Astrocyte (in vitro differentiated cells and primary cell): Measurements from ENCODE around the gene FGGY. TPM values are rescaled to one million over a fixed set of nuclear protein-coding genes. Genes with fewer than 3 reads are reported as not detected.

Source experiments
- DNase-seq: peaks from one replicate; pipeline ENCODE4 v3.0.0-alpha.2; 2010; ENCODE audit warnings: low read depth
- FAIRE-seq: peaks from 2 replicates; lab custom pipeline; 2011; peaks lifted over from hg19 to GRCh38; lab: Jason Lieb, UNC
- H2AFZ ChIP-seq: 2 replicates; pipeline ENCODE4 v1.6.0; 2012; ENCODE audit warnings: low read depth, low read length, inconsistent platforms
- H3K27ac ChIP-seq: 2 replicates; pipeline ENCODE4 v1.5.1; 2011; ENCODE audit warnings: low read depth, low read length, inconsistent platforms
- H3K27me3 ChIP-seq: 2 replicates; pipeline ENCODE4 v1.6.0; 2011; ENCODE audit warnings: low read length, inconsistent platforms; ENCODE audit not compliant: insufficient read depth
- H3K36me3 ChIP-seq: 2 replicates; pipeline ENCODE4 v1.5.1; 2011; ENCODE audit warnings: low read length, inconsistent platforms; ENCODE audit not compliant: insufficient read depth
- H3K4me1 ChIP-seq: 2 replicates; pipeline ENCODE4 v1.5.1; 2011; ENCODE audit warnings: low read length, inconsistent platforms; ENCODE audit not compliant: insufficient read depth
- H3K4me2 ChIP-seq: 2 replicates; pipeline ENCODE4 v1.6.0; 2012; ENCODE audit warnings: low read length, inconsistent platforms
- H3K4me3 ChIP-seq: 2 replicates; pipeline ENCODE4 v1.5.1; 2011; ENCODE audit warnings: low read depth, mild to moderate bottlenecking, low read length, inconsistent platforms; ENCODE audit not compliant: insufficient read depth
- H3K79me2 ChIP-seq: 2 replicates; pipeline ENCODE4 v1.6.0; 2012; ENCODE audit warnings: mild to moderate bottlenecking, low read length, inconsistent platforms; ENCODE audit not compliant: insufficient read depth
- H3K9ac ChIP-seq: 2 replicates; pipeline ENCODE4 v1.6.0; 2012; ENCODE audit warnings: mild to moderate bottlenecking, low read length, inconsistent platforms
- H3K9me3 ChIP-seq: 2 replicates; pipeline ENCODE4 v1.5.1; 2012; ENCODE audit warnings: low read depth, mild to moderate bottlenecking, low read length, inconsistent platforms; ENCODE audit not compliant: insufficient read depth
- H4K20me1 ChIP-seq: 2 replicates; pipeline ENCODE4 v1.6.0; 2012; ENCODE audit warnings: low read length, inconsistent platforms; ENCODE audit not compliant: insufficient read depth
- H3K27ac Mint-ChIP-seq: one replicate; pipeline ENCODE4 v1.8.0; 2021; ENCODE audit warnings: mild to moderate bottlenecking, mixed read lengths; ENCODE audit not compliant: unreplicated experiment
- H3K27me3 Mint-ChIP-seq: one replicate; pipeline ENCODE4 v1.8.0; 2021; ENCODE audit warnings: low read depth, mixed read lengths; ENCODE audit not compliant: unreplicated experiment
- H3K36me3 Mint-ChIP-seq: one replicate; pipeline ENCODE4 v1.8.0; 2021; ENCODE audit warnings: low read depth, mixed read lengths; ENCODE audit not compliant: unreplicated experiment
- H3K4me1 Mint-ChIP-seq: one replicate; pipeline ENCODE4 v1.8.0; 2021; ENCODE audit warnings: low read depth, mixed read lengths; ENCODE audit not compliant: unreplicated experiment
- H3K4me3 Mint-ChIP-seq: one replicate; pipeline ENCODE4 v1.8.0; 2021; ENCODE audit warnings: mild to moderate bottlenecking, moderate library complexity, mixed read lengths; ENCODE audit not compliant: unreplicated experiment
- H3K9me3 Mint-ChIP-seq: one replicate; pipeline ENCODE4 v1.8.0; 2021; ENCODE audit warnings: mild to moderate bottlenecking, mixed read lengths; ENCODE audit not compliant: unreplicated experiment
- EZH2 ChIP-seq: IDR thresholded peaks from 2 replicates; pipeline ENCODE4 v1.6.1; 2012; ENCODE audit warnings: mild to moderate bottlenecking, low read length, inconsistent platforms; ENCODE audit not compliant: insufficient read depth
- total RNA-seq: library from RNA; stranded (reverse); gene quantifications from 2 replicates; pipeline ENCODE4 v1.2.1, GENCODE V29; 2021
- TF ChIP-seq, protein P1 (sequence below): IDR thresholded peaks from 2 replicates; pipeline ENCODE4 v1.5.1; 2011; ENCODE audit warnings: low read depth, mild to moderate bottlenecking, inconsistent platforms, low read length, moderate library complexity; ENCODE audit not compliant: insufficient read depth

Gene FGGY
- total RNA-seq, 1 donor from 2014 or later = 6.8 TPM

DNA sequence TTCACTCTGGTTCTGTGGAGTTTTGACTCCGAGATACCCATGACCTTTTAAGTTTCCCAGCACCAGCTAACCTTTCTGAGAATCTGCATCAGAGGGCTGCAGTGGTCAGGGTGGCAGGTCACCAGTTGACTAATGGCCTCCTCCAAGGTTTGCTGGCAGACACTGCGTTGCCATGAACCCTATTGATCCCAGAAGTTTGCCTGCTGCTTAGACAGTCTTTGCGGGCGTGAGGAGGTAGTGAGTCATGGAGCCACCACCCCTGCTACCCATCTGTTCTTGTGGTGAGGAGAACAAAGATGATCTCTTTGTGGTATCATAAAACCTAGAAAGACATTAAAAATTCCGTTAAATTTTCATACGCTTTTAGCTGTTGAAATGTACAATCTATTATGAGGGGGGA is 180.4 kb downstream of the FGGY start:
- FAIRE-seq (no peak), DNase-seq (peak; percentile 88)
- no peak overlapping the region for H2AFZ ChIP-seq
- H3K4me3 ChIP-seq = no peak overlapping the region
- Mint-ChIP-seq H3K4me3 (no peak overlapping the region), H3K36me3 (peaks cover 2% of the 10 kb centered on the region), H3K4me1 (peaks cover 17% of the 10 kb centered on the region), H3K9me3 (no peaks in the 10 kb centered on the region), H3K27ac (no peak overlapping the region), H3K27me3 (no peaks in the 10 kb centered on the region)
- H3K9ac ChIP-seq = no peak overlapping the region
- no peaks in the 10 kb centered on the region for H3K79me2 ChIP-seq
- no peaks in the 10 kb centered on the region for H3K27me3 ChIP-seq
- H3K4me1 ChIP-seq = peaks cover 5% of the 10 kb centered on the region
- no peaks in the 10 kb centered on the region for H3K9me3 ChIP-seq
- no peaks in the 10 kb centered on the region for H4K20me1 ChIP-seq
- TF ChIP-seq, protein P1, sequence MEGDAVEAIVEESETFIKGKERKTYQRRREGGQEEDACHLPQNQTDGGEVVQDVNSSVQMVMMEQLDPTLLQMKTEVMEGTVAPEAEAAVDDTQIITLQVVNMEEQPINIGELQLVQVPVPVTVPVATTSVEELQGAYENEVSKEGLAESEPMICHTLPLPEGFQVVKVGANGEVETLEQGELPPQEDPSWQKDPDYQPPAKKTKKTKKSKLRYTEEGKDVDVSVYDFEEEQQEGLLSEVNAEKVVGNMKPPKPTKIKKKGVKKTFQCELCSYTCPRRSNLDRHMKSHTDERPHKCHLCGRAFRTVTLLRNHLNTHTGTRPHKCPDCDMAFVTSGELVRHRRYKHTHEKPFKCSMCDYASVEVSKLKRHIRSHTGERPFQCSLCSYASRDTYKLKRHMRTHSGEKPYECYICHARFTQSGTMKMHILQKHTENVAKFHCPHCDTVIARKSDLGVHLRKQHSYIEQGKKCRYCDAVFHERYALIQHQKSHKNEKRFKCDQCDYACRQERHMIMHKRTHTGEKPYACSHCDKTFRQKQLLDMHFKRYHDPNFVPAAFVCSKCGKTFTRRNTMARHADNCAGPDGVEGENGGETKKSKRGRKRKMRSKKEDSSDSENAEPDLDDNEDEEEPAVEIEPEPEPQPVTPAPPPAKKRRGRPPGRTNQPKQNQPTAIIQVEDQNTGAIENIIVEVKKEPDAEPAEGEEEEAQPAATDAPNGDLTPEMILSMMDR = no peak
- TF ChIP-seq EZH2 = no peak
- H3K4me2 ChIP-seq = peak overlapping the region; percentile 29
- H3K27ac ChIP-seq = no peak overlapping the region
- H3K36me3 ChIP-seq = no peaks in the 10 kb centered on the region

DNA sequence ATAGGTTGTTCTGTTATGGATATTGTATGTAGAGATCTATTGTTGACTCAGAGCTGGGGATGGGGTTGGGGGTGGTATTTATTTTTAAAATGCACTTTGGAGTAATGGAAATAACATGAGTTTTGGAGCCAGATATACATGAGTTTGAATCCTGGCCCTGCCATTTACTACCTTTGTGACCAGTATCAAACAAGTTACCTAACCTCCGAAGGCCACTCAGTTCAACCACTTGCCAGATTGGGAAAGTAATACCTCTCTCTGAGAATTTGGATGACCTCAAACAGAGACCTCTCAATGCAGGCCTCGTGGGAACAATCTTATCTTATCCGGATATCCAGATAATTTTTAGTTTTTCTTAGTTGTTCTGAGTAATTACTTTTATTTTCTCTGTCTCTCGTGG is 181.0 kb downstream of the FGGY start:
- no peaks in the 10 kb centered on the region for H4K20me1 ChIP-seq
- peaks cover 17% of the 10 kb centered on the region for H3K4me1 Mint-ChIP-seq
- H3K27me3 ChIP-seq = no peaks in the 10 kb centered on the region
- no peaks in the 10 kb centered on the region for H3K36me3 ChIP-seq
- H3K27ac ChIP-seq = no peak overlapping the region
- peaks cover 5% of the 10 kb centered on the region for H3K4me1 ChIP-seq
- H2AFZ ChIP-seq = no peak overlapping the region
- TF ChIP-seq, protein P1 = no peak
- TF ChIP-seq EZH2 = no peak
- FAIRE-seq = no peak
- H3K4me2 ChIP-seq = peak overlapping the region; percentile 29
- H3K4me3 Mint-ChIP-seq = no peak overlapping the region
- H3K79me2 ChIP-seq = no peaks in the 10 kb centered on the region
- no peak overlapping the region for H3K27ac Mint-ChIP-seq
- H3K36me3 Mint-ChIP-seq = no peaks in the 10 kb centered on the region
- no peaks in the 10 kb centered on the region for H3K9me3 ChIP-seq
- no peak overlapping the region for H3K4me3 ChIP-seq
- H3K9me3 Mint-ChIP-seq = no peaks in the 10 kb centered on the region
- no peak for DNase-seq
- H3K9ac ChIP-seq = no peak overlapping the region
- no peaks in the 10 kb centered on the region for H3K27me3 Mint-ChIP-seq

DNA sequence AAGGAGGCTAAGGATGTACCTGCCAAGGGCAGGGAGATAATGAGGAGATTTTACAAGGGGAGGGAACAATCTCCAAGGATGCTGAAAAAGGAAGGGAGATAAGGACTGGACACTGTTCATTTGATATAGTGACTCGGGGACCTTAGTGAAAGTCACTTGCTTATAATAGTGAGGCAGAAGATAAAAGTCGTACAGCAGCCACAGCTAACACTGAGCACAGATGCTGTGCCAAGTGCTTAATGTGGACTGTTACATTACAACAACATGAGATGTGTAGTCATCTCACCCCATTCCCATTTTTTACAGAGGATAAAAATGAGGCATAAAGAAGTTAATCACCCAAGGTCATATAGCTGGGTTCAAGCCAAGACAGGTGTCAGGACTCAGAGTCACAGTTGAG is 181.9 kb downstream of the FGGY start:
- peak; percentile 23 for FAIRE-seq
- H3K27ac Mint-ChIP-seq = no peak overlapping the region
- H3K9me3 Mint-ChIP-seq = no peaks in the 10 kb centered on the region

More for the DNA sequence above, 181.9 kb downstream of the FGGY start:
- H3K4me1 ChIP-seq = peaks cover 5% of the 10 kb centered on the region
- no peak overlapping the region for H3K9ac ChIP-seq
- Mint-ChIP-seq H3K4me3 (no peak overlapping the region), H3K27me3 (no peaks in the 10 kb centered on the region), H3K36me3 (no peaks in the 10 kb centered on the region), H3K4me1 (peaks cover 24% of the 10 kb centered on the region)
- no peaks in the 10 kb centered on the region for H4K20me1 ChIP-seq
- no peak overlapping the region for H3K4me2 ChIP-seq
- no peaks in the 10 kb centered on the region for H3K36me3 ChIP-seq
- H2AFZ ChIP-seq = no peak overlapping the region
- H3K79me2 ChIP-seq = no peaks in the 10 kb centered on the region
- H3K4me3 ChIP-seq = no peak overlapping the region
- TF ChIP-seq EZH2 = no peak
- TF ChIP-seq, protein P1 = no peak
- H3K27me3 ChIP-seq = no peaks in the 10 kb centered on the region
- H3K9me3 ChIP-seq = no peaks in the 10 kb centered on the region
- H3K27ac ChIP-seq = no peak overlapping the region
- no peak for DNase-seq
